Caco-2 (cell line): Measurements from ENCODE around the gene FRRS1L. TPM values are rescaled to one million over a fixed set of nuclear protein-coding genes. Genes with fewer than 3 reads are reported as not detected.

ENCODE experiments used
- BruUV-seq: library from RNA; stranded (reverse); fragments of 400-500 nt; replicated peaks from 2 replicates; lab custom pipeline; 2021; lab: Mats Ljungman, UMichigan
- CTCF ChIA-PET: fragments of 300-600 bp; sonication (Branson Sonifier 250); formaldehyde crosslinking; loops from one replicate; lab custom pipeline; 2022; ENCODE audit warnings: antibody characterized with exemption; lab: Charles Lee
- POLR2A ChIA-PET: fragments of 300-600 bp; sonication (Branson Sonifier 250); formaldehyde crosslinking; loops from one replicate; lab custom pipeline; 2022; ENCODE audit warnings: antibody characterized with exemption; lab: Charles Lee
- DNase-seq, 2 experiments: peaks; one replicate each; pipeline versions ENCODE4 v3.0.0 to v3.0.0-alpha.2; 2020 to 2022
- H3K27me3 ChIP-seq: replicated peaks from 2 replicates; pipeline ENCODE4 v1.6.0; 2011; ENCODE audit warnings: low read length; ENCODE audit not compliant: control insufficient read depth, insufficient read depth
- H3K36me3 ChIP-seq: 2 replicates; pipeline ENCODE4 v1.5.1; 2011; ENCODE audit warnings: low read length; ENCODE audit not compliant: control insufficient read depth, insufficient read depth
- H3K4me1 ChIP-seq: fragments of 250-450 bp; sonication (Bioruptor Pico); 2 replicates; pipeline ENCODE4 v1.5.1; 2020; ENCODE audit warnings: mild to moderate bottlenecking
- H3K4me3 ChIP-seq: 2 replicates; pipeline ENCODE4 v1.5.1; 2011; ENCODE audit warnings: low read depth, mild to moderate bottlenecking, control low read depth, low read length
- H3K9me3 ChIP-seq: fragments of 250-450 bp; sonication (Bioruptor Pico); 2 replicates; pipeline ENCODE4 v1.5.1; 2020; ENCODE audit warnings: mild to moderate bottlenecking, moderate library complexity
- H3K27ac Mint-ChIP-seq: one replicate; pipeline ENCODE4 v1.8.0; 2022; ENCODE audit warnings: mixed read lengths; ENCODE audit not compliant: unreplicated experiment
- H3K27me3 Mint-ChIP-seq: one replicate; pipeline ENCODE4 v1.8.0; 2022; ENCODE audit warnings: mixed read lengths; ENCODE audit not compliant: insufficient read depth, unreplicated experiment
- H3K36me3 Mint-ChIP-seq: one replicate; pipeline ENCODE4 v1.8.0; 2022; ENCODE audit warnings: mild to moderate bottlenecking, mixed read lengths; ENCODE audit not compliant: insufficient read depth, unreplicated experiment
- H3K4me1 Mint-ChIP-seq: one replicate; pipeline ENCODE4 v1.8.0; 2022; ENCODE audit warnings: low read depth, mixed read lengths; ENCODE audit not compliant: unreplicated experiment
- H3K4me3 Mint-ChIP-seq: one replicate; pipeline ENCODE4 v1.8.0; 2022; ENCODE audit warnings: mild to moderate bottlenecking, moderate library complexity, mixed read lengths; ENCODE audit not compliant: unreplicated experiment
- H3K9me3 Mint-ChIP-seq: one replicate; pipeline ENCODE4 v1.8.0; 2022; ENCODE audit warnings: mixed read lengths; ENCODE audit not compliant: unreplicated experiment
- intact Hi-C: fragments of 100-400 bp; cut with micrococcal nuclease; formaldehyde crosslinking; loops from one replicate; pipeline ENCODE4 v1.10.0; 2022; ENCODE audit not compliant: unreplicated experiment
- total RNA-seq: library from RNA; stranded (reverse); gene quantifications from 2 replicates; pipeline ENCODE4 v1.2.3, GENCODE V29; 2022
- TF ChIP-seq, protein P1 (sequence below), 2 experiments: fragments of 200-600 bp in 1 of 2; IDR thresholded peaks; 1 replicate in 1 of 2; 2 replicates in 1 of 2; pipeline versions ENCODE4 v1.5.1 to v1.8.0; 2011 to 2022; ENCODE audit warnings: antibody characterized with exemption in 1 of 2, control low read depth in 1 of 2, inconsistent platforms in 1 of 2, low read depth in 1 of 2, low read length in 1 of 2, mild to moderate bottlenecking in 1 of 2, moderate library complexity in 1 of 2; ENCODE audit not compliant: insufficient read depth in 1 of 2, severe bottlenecking in 1 of 2, unreplicated experiment in 1 of 2

Gene FRRS1L
- total RNA-seq, 1 experiment from 2014 or later: not detected

- CTCF ChIA-PET: no interaction called here
- Mint-ChIP-seq H3K4me1 (no peaks in the 10 kb centered on the region), H3K4me3 (no peak overlapping the region), H3K27ac (no peak overlapping the region), H3K9me3 (no peaks in the 10 kb centered on the region), H3K27me3 (no peaks in the 10 kb centered on the region), H3K36me3 (no peaks in the 10 kb centered on the region)
- Histone ChIP-seq H3K9me3 (no peaks in the 10 kb centered on the region; the same call in 1 of the 2 replicates), H3K27me3 (no peaks in the 10 kb centered on the region), H3K36me3 (no peaks in the 10 kb centered on the region), H3K4me3 (no peak overlapping the region), H3K4me1 (no peaks in the 10 kb centered on the region)
- BruUV-seq: no TSS peak
- TF ChIP-seq, protein P1, sequence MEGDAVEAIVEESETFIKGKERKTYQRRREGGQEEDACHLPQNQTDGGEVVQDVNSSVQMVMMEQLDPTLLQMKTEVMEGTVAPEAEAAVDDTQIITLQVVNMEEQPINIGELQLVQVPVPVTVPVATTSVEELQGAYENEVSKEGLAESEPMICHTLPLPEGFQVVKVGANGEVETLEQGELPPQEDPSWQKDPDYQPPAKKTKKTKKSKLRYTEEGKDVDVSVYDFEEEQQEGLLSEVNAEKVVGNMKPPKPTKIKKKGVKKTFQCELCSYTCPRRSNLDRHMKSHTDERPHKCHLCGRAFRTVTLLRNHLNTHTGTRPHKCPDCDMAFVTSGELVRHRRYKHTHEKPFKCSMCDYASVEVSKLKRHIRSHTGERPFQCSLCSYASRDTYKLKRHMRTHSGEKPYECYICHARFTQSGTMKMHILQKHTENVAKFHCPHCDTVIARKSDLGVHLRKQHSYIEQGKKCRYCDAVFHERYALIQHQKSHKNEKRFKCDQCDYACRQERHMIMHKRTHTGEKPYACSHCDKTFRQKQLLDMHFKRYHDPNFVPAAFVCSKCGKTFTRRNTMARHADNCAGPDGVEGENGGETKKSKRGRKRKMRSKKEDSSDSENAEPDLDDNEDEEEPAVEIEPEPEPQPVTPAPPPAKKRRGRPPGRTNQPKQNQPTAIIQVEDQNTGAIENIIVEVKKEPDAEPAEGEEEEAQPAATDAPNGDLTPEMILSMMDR (IDR thresholded peaks at IDR 0.05; ENCODE audit: insufficient read depth in 1 of 2, low read depth in 1 of 2, low read length in 1 of 2, severe bottlenecking in 1 of 2, unreplicated experiment in 1 of 2): no peak
- intact Hi-C loops: no loop called here
- POLR2A ChIA-PET: no interaction called here
- DNase-seq: no peak
These were observed 5.9 kb upstream of the FRRS1L start for GRCh38 chr9:109172935-109173334.

GRCh38 chr9:109171926-109172325, 4.9 kb upstream of the FRRS1L start:
- no peak overlapping the region for H3K4me3 ChIP-seq
- Mint-ChIP-seq H3K27me3 (no peaks in the 10 kb centered on the region), H3K9me3 (no peaks in the 10 kb centered on the region), H3K4me1 (no peaks in the 10 kb centered on the region), H3K36me3 (no peaks in the 10 kb centered on the region), H3K4me3 (no peak overlapping the region), H3K27ac (no peak overlapping the region)
- BruUV-seq: no TSS peak
- POLR2A ChIA-PET: no interaction called here
- intact Hi-C loops: no loop called here
- no peaks in the 10 kb centered on the region for H3K36me3 ChIP-seq
- no peak for DNase-seq
- no peaks in the 10 kb centered on the region; the same call in 1 of the 2 replicates for H3K9me3 ChIP-seq
- no peaks in the 10 kb centered on the region for H3K27me3 ChIP-seq
- CTCF ChIA-PET: no interaction called here
- TF ChIP-seq, protein P1 (IDR thresholded peaks at IDR 0.05; ENCODE audit: insufficient read depth in 1 of 2, low read depth in 1 of 2, low read length in 1 of 2, severe bottlenecking in 1 of 2, unreplicated experiment in 1 of 2): no peak
- no peaks in the 10 kb centered on the region for H3K4me1 ChIP-seq

DNA sequence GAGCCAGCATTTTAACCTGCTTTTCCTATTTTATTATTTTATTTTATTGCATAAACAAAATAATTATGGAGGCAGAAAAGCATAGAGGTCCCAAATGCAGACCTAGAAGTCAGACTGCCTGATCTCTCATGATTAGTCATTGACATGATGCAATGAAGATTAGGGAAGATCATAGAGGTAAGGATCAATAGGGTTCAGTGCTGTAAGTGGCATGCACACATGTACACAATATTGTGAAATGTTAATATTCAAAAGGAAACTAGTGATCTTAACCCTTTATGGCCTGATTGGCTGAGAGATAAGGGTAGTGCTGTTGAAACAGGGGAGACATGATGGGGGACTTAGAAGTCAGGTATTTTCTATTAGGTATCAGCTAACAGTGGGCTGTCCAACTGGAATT, 1.1 kb upstream of the FRRS1L start:
- Histone ChIP-seq H3K27me3 (no peaks in the 10 kb centered on the region), H3K4me3 (no peak overlapping the region), H3K4me1 (no peaks in the 10 kb centered on the region; the same call in 1 of the 2 replicates), H3K36me3 (no peaks in the 10 kb centered on the region), H3K9me3 (no peaks in the 10 kb centered on the region; the same call in 1 of the 2 replicates)
- BruUV-seq: no TSS peak
- ChIA-PET POLR2A (no interaction called here), CTCF (no interaction called here)
- Mint-ChIP-seq H3K4me3 (no peak overlapping the region), H3K4me1 (no peaks in the 10 kb centered on the region), H3K27me3 (no peaks in the 10 kb centered on the region), H3K9me3 (no peaks in the 10 kb centered on the region), H3K27ac (no peak overlapping the region), H3K36me3 (no peaks in the 10 kb centered on the region)
- no peak for DNase-seq
- TF ChIP-seq, protein P1 (IDR thresholded peaks at IDR 0.05; ENCODE audit: insufficient read depth in 1 of 2, low read depth in 1 of 2, low read length in 1 of 2, severe bottlenecking in 1 of 2, unreplicated experiment in 1 of 2): no peak
- intact Hi-C loops: no loop called here
